ENCODE results near the gene GSTK1.

DNA sequence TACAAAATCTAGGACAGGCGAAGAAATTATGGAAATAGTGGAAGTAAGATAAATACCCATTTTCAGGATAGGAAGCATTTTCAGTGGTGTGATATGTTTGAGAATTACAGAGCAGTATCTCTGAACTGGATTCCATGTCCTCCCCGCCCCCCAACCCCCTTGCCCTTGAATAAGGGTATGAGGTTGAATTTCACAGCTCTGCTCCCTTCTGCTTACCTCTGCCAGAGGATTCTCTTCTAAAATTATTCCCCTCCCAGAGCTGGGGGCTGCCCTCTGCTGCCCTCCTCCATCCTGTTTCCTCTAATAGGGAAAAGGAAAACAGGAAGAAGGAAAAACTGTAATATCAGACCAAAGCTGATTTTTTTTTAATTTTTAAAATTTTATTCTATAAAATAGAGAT is 45.4 kb downstream of the GSTK1 start:
- TF ChIP-seq, protein P1, sequence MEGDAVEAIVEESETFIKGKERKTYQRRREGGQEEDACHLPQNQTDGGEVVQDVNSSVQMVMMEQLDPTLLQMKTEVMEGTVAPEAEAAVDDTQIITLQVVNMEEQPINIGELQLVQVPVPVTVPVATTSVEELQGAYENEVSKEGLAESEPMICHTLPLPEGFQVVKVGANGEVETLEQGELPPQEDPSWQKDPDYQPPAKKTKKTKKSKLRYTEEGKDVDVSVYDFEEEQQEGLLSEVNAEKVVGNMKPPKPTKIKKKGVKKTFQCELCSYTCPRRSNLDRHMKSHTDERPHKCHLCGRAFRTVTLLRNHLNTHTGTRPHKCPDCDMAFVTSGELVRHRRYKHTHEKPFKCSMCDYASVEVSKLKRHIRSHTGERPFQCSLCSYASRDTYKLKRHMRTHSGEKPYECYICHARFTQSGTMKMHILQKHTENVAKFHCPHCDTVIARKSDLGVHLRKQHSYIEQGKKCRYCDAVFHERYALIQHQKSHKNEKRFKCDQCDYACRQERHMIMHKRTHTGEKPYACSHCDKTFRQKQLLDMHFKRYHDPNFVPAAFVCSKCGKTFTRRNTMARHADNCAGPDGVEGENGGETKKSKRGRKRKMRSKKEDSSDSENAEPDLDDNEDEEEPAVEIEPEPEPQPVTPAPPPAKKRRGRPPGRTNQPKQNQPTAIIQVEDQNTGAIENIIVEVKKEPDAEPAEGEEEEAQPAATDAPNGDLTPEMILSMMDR (IDR thresholded peaks at IDR 0.05; ENCODE audit: insufficient read depth, low read length, poor library complexity, severe bottlenecking), result no peak
- TF ChIP-seq EZH2phosphoT487 (conservative IDR thresholded peaks at IDR 0.05; ENCODE audit: low read length), result no peak
